Esophagus (tissue), 2 donors: ENCODE measurements around the gene LZIC. TPM values are rescaled to one million over a fixed set of nuclear protein-coding genes. Genes with fewer than 3 reads are reported as not detected.

Experiments
- H3K27ac ChIP-seq, 2 donors: one replicate each; pipeline ENCODE4 v1.5.1; 2013; ENCODE audit warnings: low read depth in 2 of 2, mild to moderate bottlenecking in 2 of 2, inconsistent platforms in 1 of 2, low read length in 1 of 2, moderate library complexity in 1 of 2
- H3K27me3 ChIP-seq, 2 donors: one replicate each; pipeline ENCODE4 v1.6.1; 2013; ENCODE audit warnings: low read length in 2 of 2, control low read depth in 1 of 2, mild to moderate bottlenecking in 1 of 2; ENCODE audit not compliant: insufficient read depth in 2 of 2, control insufficient read depth in 1 of 2
- H3K36me3 ChIP-seq, 2 donors: one replicate each; pipeline ENCODE4 v1.6.1; 2013; ENCODE audit warnings: low read length in 1 of 2; ENCODE audit not compliant: control insufficient read depth in 2 of 2, insufficient read depth in 2 of 2
- H3K4me1 ChIP-seq, 2 donors: one replicate each; pipeline ENCODE4 v1.6.1; 2013; ENCODE audit warnings: low read length in 1 of 2; ENCODE audit not compliant: control insufficient read depth in 2 of 2, insufficient read depth in 2 of 2
- H3K4me3 ChIP-seq, 2 donors: one replicate each; pipeline ENCODE4 v1.5.1; 2013; ENCODE audit warnings: low read length in 2 of 2, mild to moderate bottlenecking in 2 of 2, low read depth in 1 of 2, moderate library complexity in 1 of 2
- H3K9me3 ChIP-seq, 2 donors: one replicate each; pipeline ENCODE4 v1.6.1; 2013; ENCODE audit warnings: mild to moderate bottlenecking in 2 of 2, low read depth in 1 of 2, low read length in 1 of 2, moderate library complexity in 1 of 2; ENCODE audit not compliant: control insufficient read depth in 2 of 2, insufficient read depth in 1 of 2
- WGBS, 2 donors: extraction: QIAGEN DNeasy Blood & Tissue Kit; methylation state at CpG; one replicate each; pipeline ENCODE4 v1.1.7; 2013; 5-methylcytosine and 5-hydroxymethylcytosine counted together
- polyA plus RNA-seq, 2 donors: library from polyadenylated mRNA; stranded (reverse); fragments of 200-250 nt; gene quantifications; one replicate each; pipeline ENCODE4 v1.2.3, GENCODE V29; 2013
- donor health status: healthy with polysubstance abuse.
- donor health status: Bipolar disorder and iron deficiency.

Gene LZIC
- polyA plus RNA-seq = 10 to 100 TPM in 1 of 2 donors, 1 to 10 TPM in 1; 9.7 to 15.8 TPM

DNA sequence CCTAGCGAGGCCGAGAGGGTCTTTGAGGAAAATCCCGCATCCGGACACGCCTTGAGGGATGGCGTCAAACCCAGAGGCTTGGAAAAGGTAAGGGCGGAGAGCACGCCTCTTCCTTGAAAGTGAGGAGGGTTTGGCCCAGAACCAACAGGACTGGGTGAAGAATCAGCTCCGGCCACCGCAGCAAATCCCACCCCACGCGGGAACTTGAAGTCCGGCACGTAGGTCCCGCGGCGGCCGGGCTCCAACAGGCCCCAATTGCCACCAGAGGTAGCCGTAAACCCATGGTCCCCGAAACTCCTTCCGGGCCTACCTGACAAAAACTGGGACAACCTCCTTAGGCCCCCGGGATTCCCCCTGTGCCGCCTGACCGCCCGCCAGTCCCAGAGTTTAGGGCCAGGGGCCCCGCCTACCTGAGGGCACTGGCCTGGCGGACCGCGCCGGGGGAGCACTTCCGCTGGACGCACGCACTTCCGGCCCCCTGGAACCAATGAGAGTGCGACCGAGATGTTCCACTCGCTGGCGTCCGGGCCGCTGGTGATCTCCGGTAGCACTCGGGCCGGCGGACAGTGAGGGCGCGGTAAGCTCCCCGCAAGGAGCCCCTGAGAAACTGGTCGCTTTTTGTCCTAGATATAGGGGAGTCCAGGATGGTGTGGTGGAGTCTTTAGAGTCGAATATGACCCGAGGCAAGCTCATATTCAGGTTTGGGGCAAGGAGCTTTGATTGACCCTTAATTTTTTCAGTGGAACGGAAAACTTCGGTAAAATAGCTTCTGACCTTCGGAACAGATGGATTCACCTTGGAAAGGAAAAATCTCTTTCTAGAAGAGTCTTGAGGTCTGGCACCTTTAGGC, at the start of gene LZIC, which contains the start of gene NMNAT1:
TSS of gene LZIC (minus strand) at position 453 of the 850 bp plus-strand sequence. CDS start 6,772 bp downstream, outside the sequence.
TSS of gene NMNAT1 (plus strand) at position 537 of the 850 bp plus-strand sequence. CDS start 28,599 bp downstream, outside the sequence.
- H3K27me3 ChIP-seq = no peaks in the 10 kb centered on the region
- peak within 1 kb of the TSS; percentile 70 to 89 for H3K4me3 ChIP-seq
- no peaks in the 10 kb centered on the region for H3K9me3 ChIP-seq
- H3K4me1 ChIP-seq = no peaks in the 10 kb centered on the region
- peaks cover 0 to 5% of the 10 kb centered on the region in 2 donors for H3K36me3 ChIP-seq
- 0 to 1% methylated on average over 53 of the region's 53 CpGs for WGBS, 2 donors
- H3K27ac ChIP-seq = peak within 1 kb of the TSS; percentile 77 to 94

DNA sequence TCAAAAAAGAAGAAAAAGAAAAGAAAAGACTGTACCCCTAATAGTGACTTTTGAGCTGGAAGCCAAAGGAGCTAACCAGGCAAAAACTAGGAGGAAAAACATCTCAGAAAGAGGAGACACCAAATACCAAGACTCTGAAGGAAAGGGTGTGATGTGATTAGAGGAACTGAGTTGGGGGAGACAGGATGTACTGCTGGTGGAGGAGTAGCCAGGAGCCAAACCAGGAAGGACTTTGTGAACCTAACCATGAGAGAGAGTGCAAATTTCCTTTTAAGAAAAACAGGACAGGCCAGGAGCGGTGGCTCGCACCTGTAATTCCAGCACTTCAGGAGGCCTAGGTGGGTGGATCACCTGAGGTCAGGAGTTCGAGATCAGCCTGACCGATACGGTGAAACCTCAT, 49.7 kb upstream of the LZIC start:
- 74 to 81% methylated on average over 5 of the region's 5 CpGs for WGBS, 2 donors
- no peaks in the 10 kb centered on the region for H3K9me3 ChIP-seq
- H3K4me1 ChIP-seq = no peaks in the 10 kb centered on the region
- no peak overlapping the region for H3K4me3 ChIP-seq
- H3K36me3 ChIP-seq = no peaks in the 10 kb centered on the region
- H3K27ac ChIP-seq = no peak overlapping the region
- peaks cover 0 to 2% of the 10 kb centered on the region in 2 donors for H3K27me3 ChIP-seq

DNA sequence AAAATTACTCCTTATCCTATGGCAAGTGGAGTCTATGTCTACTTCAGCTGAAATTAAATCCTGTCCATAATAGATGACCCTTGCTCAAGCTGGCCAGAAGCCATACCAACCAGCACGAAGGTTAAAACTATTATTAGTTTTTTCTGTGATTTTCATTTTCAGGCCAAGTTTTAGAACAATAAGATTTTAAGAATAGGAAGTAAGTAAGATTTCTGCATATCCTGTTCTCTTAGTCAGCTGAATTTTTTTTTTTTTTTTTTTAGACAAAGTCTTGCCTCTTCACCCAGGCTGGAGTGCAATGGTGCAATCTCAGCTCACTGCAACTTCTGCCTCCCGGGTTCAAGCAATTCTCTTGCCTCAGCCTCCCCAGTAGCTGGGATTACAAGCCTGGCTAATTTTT, 47.8 kb upstream of the LZIC start:
- H3K4me1 ChIP-seq = no peaks in the 10 kb centered on the region
- no peak overlapping the region for H3K27ac ChIP-seq
- H3K27me3 ChIP-seq = no peaks in the 10 kb centered on the region
- WGBS, 2 donors = 47 to 48% methylated on average over 2 of the region's 2 CpGs
- no peaks in the 10 kb centered on the region for H3K36me3 ChIP-seq
- H3K9me3 ChIP-seq = no peaks in the 10 kb centered on the region
- H3K4me3 ChIP-seq = no peak overlapping the region

DNA sequence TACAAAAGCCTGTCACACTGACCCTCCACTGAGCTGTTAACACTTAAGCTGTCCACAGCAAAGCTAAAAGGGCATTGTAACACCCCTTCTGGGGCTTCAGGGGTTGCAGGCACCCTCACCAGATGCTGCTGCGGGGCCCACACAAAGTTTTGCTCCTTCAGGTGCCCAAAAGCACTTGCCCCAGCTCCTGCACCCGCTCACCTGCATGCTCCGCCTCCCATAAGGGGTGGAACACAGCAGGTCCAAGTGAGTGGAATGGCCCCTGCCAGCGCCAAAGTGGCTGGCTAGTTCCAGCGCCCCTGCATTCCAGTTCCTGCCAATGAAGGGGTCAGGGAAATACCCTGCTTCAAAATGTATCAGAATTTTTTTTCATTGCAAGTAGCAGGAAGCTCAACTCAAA, 46.6 kb upstream of the LZIC start:
- Histone ChIP-seq H3K36me3 (no peaks in the 10 kb centered on the region), H3K4me1 (no peaks in the 10 kb centered on the region), H3K27me3 (no peaks in the 10 kb centered on the region), H3K27ac (no peak overlapping the region), H3K9me3 (no peaks in the 10 kb centered on the region), H3K4me3 (no peak overlapping the region)
- WGBS, 2 donors = 84 to 87% methylated on average over 5 of the region's 5 CpGs

DNA sequence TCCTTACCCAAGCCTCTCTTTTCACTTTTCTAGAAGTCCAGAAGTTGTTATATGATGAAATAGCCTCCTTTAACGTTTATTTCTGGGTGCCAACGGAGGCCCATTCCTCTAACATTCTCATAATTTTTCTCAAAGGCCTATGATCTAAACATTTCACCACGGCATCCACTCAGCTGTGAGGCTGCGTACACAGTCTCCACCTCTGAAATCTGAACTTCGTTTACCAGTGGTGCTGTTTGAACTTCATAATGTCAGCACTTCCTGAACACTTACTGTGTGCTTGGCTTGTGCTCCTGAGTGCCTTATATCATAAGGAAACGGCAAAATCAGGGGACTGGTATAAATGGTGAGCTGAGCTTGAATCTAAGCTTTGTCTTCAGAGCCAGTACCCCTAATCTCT, 41.8 kb upstream of the LZIC start:
- H3K27ac ChIP-seq = no peak overlapping the region
- H3K36me3 ChIP-seq = peaks cover 0 to 7% of the 10 kb centered on the region in 2 donors
- H3K4me1 ChIP-seq = no peaks in the 10 kb centered on the region
- H3K9me3 ChIP-seq = no peaks in the 10 kb centered on the region
- WGBS, 2 donors = 44 to 47% methylated on average over 6 of the region's 6 CpGs
- H3K4me3 ChIP-seq = no peak overlapping the region
- no peaks in the 10 kb centered on the region for H3K27me3 ChIP-seq

DNA sequence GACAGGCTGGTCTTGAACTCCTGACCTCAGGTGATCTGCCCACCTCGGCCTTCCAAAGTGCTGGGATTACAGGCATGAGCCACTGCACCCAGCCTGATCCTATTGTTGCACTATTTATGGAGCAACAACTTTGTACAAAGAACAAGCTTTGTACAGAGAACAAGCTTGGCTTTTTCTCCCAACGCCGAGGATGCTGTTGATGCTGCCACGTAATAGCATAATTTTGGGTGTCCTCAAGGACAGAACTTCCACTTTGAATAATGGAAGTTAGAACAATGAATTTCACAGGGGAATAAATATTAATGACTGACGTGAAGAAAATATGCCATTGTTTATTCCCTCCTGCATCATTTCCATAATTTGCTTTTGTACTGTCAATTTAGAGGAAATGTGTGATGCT, 41.1 kb upstream of the LZIC start:
- Histone ChIP-seq H3K9me3 (no peaks in the 10 kb centered on the region), H3K27ac (no peak overlapping the region), H3K4me3 (no peak overlapping the region), H3K27me3 (no peaks in the 10 kb centered on the region), H3K4me1 (no peaks in the 10 kb centered on the region), H3K36me3 (peaks cover 0 to 7% of the 10 kb centered on the region in 2 donors)
- 78 to 86% methylated on average over 5 of the region's 5 CpGs for WGBS, 2 donors

DNA sequence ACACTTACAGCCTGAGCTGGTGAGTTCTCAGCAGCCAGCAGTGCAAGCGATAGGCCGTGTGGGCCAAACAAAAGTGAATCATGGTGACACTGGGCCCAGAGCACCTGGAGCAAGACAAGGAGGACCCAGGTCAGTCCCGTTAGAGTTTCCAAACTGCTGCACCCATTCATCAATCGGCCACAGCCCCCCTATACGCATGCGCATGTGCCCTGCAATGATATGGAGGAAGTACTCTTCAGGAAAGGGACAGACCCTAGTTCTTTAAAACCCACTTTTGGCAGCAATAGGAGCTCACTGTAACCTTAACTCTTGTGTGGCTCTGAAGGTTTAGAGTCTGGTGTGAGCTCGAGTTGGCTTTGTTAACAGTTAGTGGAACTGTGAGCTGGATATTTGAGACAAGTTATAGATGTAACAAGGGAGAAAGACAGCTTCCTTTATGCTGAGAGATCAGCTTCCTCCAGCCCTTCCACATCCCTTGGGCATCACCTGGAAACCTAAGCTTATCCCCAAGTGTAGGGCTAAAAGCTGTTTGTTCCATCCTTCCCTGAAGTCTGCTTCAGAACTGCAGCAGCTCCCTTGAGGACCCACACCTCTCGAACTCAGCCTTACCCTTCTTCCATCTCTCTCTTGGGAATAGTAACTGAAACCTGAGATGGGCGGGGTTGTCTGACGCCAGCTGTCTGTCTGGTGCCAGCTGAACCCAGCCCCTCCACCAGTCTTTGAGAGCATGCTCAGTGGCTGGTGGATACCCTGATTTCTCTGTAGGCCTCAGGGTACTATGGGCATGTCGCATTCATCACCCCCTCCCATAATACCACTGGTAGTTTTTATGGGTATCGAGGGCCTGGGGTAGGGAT, 17.7 kb upstream of the LZIC start:
- H3K4me3 ChIP-seq = no peak overlapping the region
- no peaks in the 10 kb centered on the region for H3K9me3 ChIP-seq
- no peaks in the 10 kb centered on the region for H3K36me3 ChIP-seq
- WGBS, 2 donors = 81 to 82% methylated on average over 12 of the region's 12 CpGs
- H3K27me3 ChIP-seq = no peaks in the 10 kb centered on the region
- no peak overlapping the region for H3K27ac ChIP-seq
- H3K4me1 ChIP-seq = no peaks in the 10 kb centered on the region

DNA sequence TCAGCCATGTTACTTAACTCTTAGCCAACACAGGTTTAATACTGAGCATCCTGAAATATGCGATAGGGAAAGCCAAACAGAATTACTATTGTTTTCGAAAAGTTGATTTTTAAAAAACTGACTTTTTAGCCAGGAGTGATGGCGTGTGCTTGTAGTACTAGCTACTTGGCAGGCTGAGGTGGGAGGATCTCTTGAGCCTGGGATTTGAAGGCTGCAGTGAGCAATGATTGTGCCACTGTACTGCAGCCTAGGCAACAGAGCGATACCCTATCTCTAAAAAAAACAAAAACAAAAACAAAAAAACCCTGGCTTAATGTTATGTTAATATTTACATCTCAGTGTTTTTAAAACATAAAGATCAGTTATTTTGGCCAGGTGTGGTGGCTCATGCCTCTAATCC, 16.8 kb upstream of the LZIC start:
- Histone ChIP-seq H3K4me3 (no peak overlapping the region), H3K27ac (no peak overlapping the region), H3K36me3 (no peaks in the 10 kb centered on the region), H3K9me3 (no peaks in the 10 kb centered on the region), H3K4me1 (no peaks in the 10 kb centered on the region), H3K27me3 (no peaks in the 10 kb centered on the region)
- WGBS, 2 donors = 82 to 85% methylated on average over 4 of the region's 4 CpGs

DNA sequence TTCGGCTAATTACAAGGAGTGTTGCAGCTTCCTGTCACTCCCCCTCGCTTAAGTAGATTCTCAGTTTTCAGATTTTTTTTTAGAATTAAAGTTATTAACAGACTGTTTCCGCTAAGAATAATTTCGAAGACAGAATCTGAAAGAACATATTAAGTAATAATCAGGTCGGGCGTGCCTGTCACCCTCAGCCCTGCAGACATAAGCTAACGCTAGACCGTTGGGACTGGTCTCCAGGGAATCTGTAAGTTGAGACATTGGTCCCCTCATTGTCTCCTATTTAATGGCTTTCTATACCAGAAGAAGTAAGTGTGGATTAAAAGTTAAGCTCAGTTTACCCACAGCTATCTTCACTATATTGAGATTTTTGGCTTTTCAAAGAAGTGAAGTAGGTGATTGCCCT, 14.5 kb upstream of the LZIC start:
- Histone ChIP-seq H3K36me3 (no peaks in the 10 kb centered on the region), H3K4me3 (no peak overlapping the region), H3K4me1 (no peaks in the 10 kb centered on the region), H3K27me3 (no peaks in the 10 kb centered on the region), H3K9me3 (no peaks in the 10 kb centered on the region), H3K27ac (no peak overlapping the region)
- 90 to 91% methylated on average over 8 of the region's 8 CpGs for WGBS, 2 donors
